Measurements from ENCODE around the gene SYT13. TPM values are rescaled to one million over a fixed set of nuclear protein-coding genes. Genes with fewer than 3 reads are reported as not detected.

The SYT13 gene
- total RNA-seq, 1 experiment from 2014 or later = 4.3 TPM

DNA sequence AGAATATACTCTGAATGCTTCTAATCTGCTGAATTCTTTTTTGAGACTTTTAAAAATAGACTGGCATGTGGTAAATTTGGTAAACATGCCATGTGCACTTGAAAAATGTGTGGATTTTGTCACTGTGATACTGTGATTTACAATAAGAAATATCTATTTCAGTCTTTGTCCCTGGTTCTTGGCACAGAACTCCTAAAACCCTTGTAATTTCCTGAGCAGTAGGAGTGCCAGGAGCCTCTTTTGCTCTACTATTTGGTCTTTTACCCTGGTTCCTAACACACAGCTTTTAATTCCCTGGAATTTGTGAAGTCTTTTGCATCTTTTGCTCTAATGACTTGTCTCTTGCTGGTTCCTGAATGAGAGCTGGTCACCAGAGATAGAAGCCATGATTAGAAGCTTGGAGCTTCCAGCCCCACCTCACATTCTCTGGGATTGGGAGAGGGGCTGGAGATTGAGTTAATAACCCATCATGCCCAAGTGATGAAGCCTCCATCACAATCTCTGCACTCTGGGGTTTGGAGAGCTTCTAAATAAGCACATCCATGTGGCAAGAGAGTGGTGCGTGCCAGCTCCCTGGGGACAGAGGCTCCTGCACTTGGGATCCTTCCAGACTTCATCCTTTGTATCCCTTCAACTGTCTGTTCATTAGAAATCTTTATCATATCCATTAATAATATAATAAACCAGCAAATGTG lies 27.2 kb upstream of the SYT13 start:
- Mint-ChIP-seq H3K9me3 (no peaks in the 10 kb centered on the region), H3K36me3 (ENCODE audit: insufficient read depth in 1 of 3, low read depth in 3 of 3) (no peaks in the 10 kb centered on the region), H3K4me1 (no peaks in the 10 kb centered on the region), H3K4me3 (no peak overlapping the region), H3K27ac (no peak overlapping the region), H3K27me3 (ENCODE audit: low read depth) (peaks cover 23% of the 10 kb centered on the region)
- Histone ChIP-seq H4K8ac (replicated peaks; ENCODE audit: insufficient read length, low read depth, low read length) (no peak overlapping the region), H3K27ac (ENCODE audit: insufficient read length, low read depth, low read length) (no peak overlapping the region), H2BK12ac (ENCODE audit: insufficient read length, low read depth, low read length) (no peak overlapping the region), H3K56ac (ENCODE audit: insufficient read length, low read depth, low read length) (no peak overlapping the region), H3K4ac (ENCODE audit: low read depth, low read length) (no peak overlapping the region), H3T11ph (ENCODE audit: low read length) (no peak overlapping the region), H4K5ac (ENCODE audit: insufficient read length, low read depth, low read length) (no peak overlapping the region), H4K91ac (ENCODE audit: insufficient read length, low read depth, low read length) (no peak overlapping the region), H3K27me3 (ENCODE audit: insufficient read depth, low read length) (no peaks in the 10 kb centered on the region), H3K4me2 (ENCODE audit: insufficient read depth, insufficient read length, low read length) (no peak overlapping the region), H3K14ac (ENCODE audit: insufficient read depth, low read length) (no peak overlapping the region), H3K18ac (ENCODE audit: insufficient read length, low read depth, low read length) (no peak overlapping the region), H2AK5ac (ENCODE audit: insufficient read length, low read length) (no peak overlapping the region), H3K9me3 (ENCODE audit: control insufficient read depth, low read depth, low read length) (no peaks in the 10 kb centered on the region), H3K79me2 (ENCODE audit: insufficient read depth, low read length) (no peaks in the 10 kb centered on the region), H3K4me1 (ENCODE audit: insufficient read depth, low read length) (no peaks in the 10 kb centered on the region), H3K23ac (ENCODE audit: insufficient read length, low read depth, low read length) (no peak overlapping the region), H2BK120ac (ENCODE audit: low read depth, low read length, poor library complexity, severe bottlenecking) (no peak overlapping the region), H3K9ac (ENCODE audit: extremely low read depth, insufficient read length, low read length) (no peak overlapping the region), H3K23me2 (ENCODE audit: insufficient read length, low read depth, low read length, poor library complexity, severe bottlenecking) (no peaks in the 10 kb centered on the region), H2AFZ (ENCODE audit: low read length) (no peak overlapping the region), H2BK20ac (ENCODE audit: low read depth, low read length, poor library complexity, severe bottlenecking) (no peak overlapping the region), H2BK15ac (ENCODE audit: low read depth, low read length) (no peak overlapping the region), H3K79me1 (ENCODE audit: insufficient read depth, low read depth, low read length, poor library complexity, severe bottlenecking) (no peaks in the 10 kb centered on the region), H4K20me1 (ENCODE audit: control insufficient read depth, insufficient read depth, insufficient read length) (no peaks in the 10 kb centered on the region), H2BK5ac (ENCODE audit: insufficient read length, low read length) (no peak overlapping the region)
- no CpG with 5 or more reads among the region's 1 CpG for WGBS (ENCODE audit: extremely low coverage, insufficient read length, low lambda C conversion rate)
- no peak for DNase-seq
- no peak for TF ChIP-seq CTCF (conservative IDR thresholded peaks at IDR 0.05)
